ENCODE data around the gene ARL8A. TPM values are rescaled to one million over a fixed set of nuclear protein-coding genes. Genes with fewer than 3 reads are reported as not detected.

Gene ARL8A
- total RNA-seq: 100 to 1,000 TPM in 1 of 2 donors, 10 to 100 TPM in 1; 91.2 to 112 TPM
- polyA plus RNA-seq (ENCODE audit: insufficient read length in 6 of 6): 10 to 100 TPM; 34.3 to 44.1 (median 42.8) TPM
- long read RNA-seq, donor 1, transcript ARL8A-201 (7 exons, 1,793 nt): major isoform, 28 of 29 reads
- long read RNA-seq, donor 1, partial matches to known transcripts: 0 of 29 reads
- long read RNA-seq, donor 1, other reads (novel, unspliced or antisense): 0 of 29 reads
- long read RNA-seq, donor 2, transcript ARL8A-201 (7 exons, 1,793 nt): major isoform, 16 of 18 reads
- long read RNA-seq, donor 2, partial matches to known transcripts: 0 of 18 reads
- long read RNA-seq, donor 2, other reads (novel, unspliced or antisense): 0 of 18 reads
- long read RNA-seq, donor 3, transcript ARL8A-201 (7 exons, 1,793 nt): major isoform, 19 of 19 reads
- long read RNA-seq, donor 3, partial matches to known transcripts: 0 of 19 reads
- long read RNA-seq, donor 3, other reads (novel, unspliced or antisense): 0 of 19 reads
- long read RNA-seq, donor 4, partial matches to known transcripts: 0 of 2 reads
- long read RNA-seq, donor 4, other reads (novel, unspliced or antisense): 2 of 2 reads
- long read RNA-seq, donor 5, transcript ARL8A-201 (7 exons, 1,793 nt): major isoform, 19 of 19 reads
- long read RNA-seq, donor 5, partial matches to known transcripts: 0 of 19 reads
- long read RNA-seq, donor 5, other reads (novel, unspliced or antisense): 0 of 19 reads
- long read RNA-seq, donor 6, transcript ARL8A-201 (7 exons, 1,793 nt): major isoform, 23 of 23 reads
- long read RNA-seq, donor 6, partial matches to known transcripts: 0 of 23 reads
- long read RNA-seq, donor 6, other reads (novel, unspliced or antisense): 0 of 23 reads
- long read RNA-seq, donor 7, transcript ARL8A-201 (7 exons, 1,793 nt): major isoform, 19 of 19 reads
- long read RNA-seq, donor 7, partial matches to known transcripts: 0 of 19 reads
- long read RNA-seq, donor 7, other reads (novel, unspliced or antisense): 0 of 19 reads
- long read RNA-seq, donor 8, transcript ARL8A-201 (7 exons, 1,793 nt): major isoform, 19 of 20 reads
- long read RNA-seq, donor 8, partial matches to known transcripts: 0 of 20 reads
- long read RNA-seq, donor 8, other reads (novel, unspliced or antisense): 0 of 20 reads
- long read RNA-seq, donor 9: 0 reads
- long read RNA-seq, donor 10: 0 reads
- long read RNA-seq, donor 11, transcript ARL8A-201 (7 exons, 1,793 nt): major isoform, 111 of 126 reads
- long read RNA-seq, donor 11, partial matches to known transcripts: 6 of 126 reads
- long read RNA-seq, donor 11, other reads (novel, unspliced or antisense): 5 of 126 reads
- long read RNA-seq, donor 12, transcript ARL8A-201 (7 exons, 1,793 nt): major isoform, 16 of 17 reads
- long read RNA-seq, donor 12, partial matches to known transcripts: 0 of 17 reads
- long read RNA-seq, donor 12, other reads (novel, unspliced or antisense): 0 of 17 reads

DNA sequence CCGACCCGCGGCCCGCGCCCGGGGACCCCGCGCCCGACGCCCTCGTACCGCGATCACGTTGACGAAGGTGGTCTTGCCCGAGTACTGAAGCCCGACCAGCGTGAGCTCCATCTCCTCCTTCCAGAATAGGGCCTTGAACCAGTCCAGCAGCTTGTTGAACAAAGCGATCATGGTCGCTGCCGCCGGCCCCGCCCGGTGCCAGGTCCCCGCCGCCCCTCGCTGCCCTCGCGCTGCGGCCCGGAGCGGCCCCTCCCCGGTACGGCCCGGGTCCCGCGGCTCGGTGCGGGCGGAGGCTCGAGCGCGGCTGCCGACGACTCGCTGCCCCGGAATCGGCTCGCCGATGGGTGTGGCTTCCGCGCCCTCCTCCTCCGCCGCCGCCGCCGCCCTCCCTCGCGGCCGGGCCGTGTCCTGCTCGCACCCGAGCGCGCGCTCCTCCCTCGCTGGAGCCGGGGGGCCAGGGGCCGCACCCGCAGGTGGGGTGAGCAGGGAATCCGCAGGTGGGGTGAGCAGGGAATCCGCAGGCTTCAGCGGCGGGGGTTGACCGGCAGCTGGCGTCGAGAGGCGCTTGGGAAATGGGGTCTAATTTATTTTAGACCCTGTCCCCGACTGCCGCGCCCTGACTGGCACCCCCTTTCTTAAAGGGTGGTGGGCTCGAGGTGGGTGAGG is at the start of gene ARL8A:
TSS of gene ARL8A (minus strand) at position 336 of the 666 bp plus-strand sequence. CDS start at position 171, 165 bp downstream.
- DNase-seq: peak in 3 of 4 donors; percentile 69 to 97 (median 81)
- H3K4me1 ChIP-seq: peaks cover 13 to 40% of the 10 kb centered on the region in 2 donors
- intact Hi-C loops (cut with DNase I): no loop called here
- no peaks in the 10 kb centered on the region for H3K27me3 ChIP-seq
- H3K9me3 ChIP-seq: no peaks in the 10 kb centered on the region
- TF ChIP-seq, protein P1, sequence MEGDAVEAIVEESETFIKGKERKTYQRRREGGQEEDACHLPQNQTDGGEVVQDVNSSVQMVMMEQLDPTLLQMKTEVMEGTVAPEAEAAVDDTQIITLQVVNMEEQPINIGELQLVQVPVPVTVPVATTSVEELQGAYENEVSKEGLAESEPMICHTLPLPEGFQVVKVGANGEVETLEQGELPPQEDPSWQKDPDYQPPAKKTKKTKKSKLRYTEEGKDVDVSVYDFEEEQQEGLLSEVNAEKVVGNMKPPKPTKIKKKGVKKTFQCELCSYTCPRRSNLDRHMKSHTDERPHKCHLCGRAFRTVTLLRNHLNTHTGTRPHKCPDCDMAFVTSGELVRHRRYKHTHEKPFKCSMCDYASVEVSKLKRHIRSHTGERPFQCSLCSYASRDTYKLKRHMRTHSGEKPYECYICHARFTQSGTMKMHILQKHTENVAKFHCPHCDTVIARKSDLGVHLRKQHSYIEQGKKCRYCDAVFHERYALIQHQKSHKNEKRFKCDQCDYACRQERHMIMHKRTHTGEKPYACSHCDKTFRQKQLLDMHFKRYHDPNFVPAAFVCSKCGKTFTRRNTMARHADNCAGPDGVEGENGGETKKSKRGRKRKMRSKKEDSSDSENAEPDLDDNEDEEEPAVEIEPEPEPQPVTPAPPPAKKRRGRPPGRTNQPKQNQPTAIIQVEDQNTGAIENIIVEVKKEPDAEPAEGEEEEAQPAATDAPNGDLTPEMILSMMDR (IDR thresholded peaks at IDR 0.05): no peak
- H3K27ac ChIP-seq: peak within 1 kb of the TSS; percentile 89 to 98
- peaks cover 0 to 26% of the 10 kb centered on the region in 2 donors for H3K36me3 ChIP-seq
- H3K4me3 ChIP-seq: peak within 1 kb of the TSS; percentile 92 to 96
- ATAC-seq: peak; percentile 81

DNA sequence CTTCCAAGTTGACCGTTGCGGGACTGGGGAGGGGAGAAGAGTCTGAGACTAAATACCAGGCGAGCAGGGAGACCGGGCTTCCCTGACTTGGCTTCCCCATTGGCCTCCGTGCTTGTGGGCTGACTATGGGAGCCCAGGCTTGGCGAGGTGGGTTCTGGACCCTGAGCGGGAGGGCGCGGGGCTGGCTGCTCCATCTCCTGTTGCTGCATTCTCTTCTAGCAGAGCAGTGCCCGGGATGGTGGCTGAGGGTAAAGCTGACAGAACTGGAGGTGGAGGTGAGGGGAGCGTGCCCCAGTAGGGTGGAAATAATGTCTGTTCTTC is 49.8 kb upstream of the ARL8A start:
- Histone ChIP-seq H3K4me3 (no peak overlapping the region), H3K36me3 (no peaks in the 10 kb centered on the region), H3K4me1 (peaks cover 0 to 14% of the 10 kb centered on the region in 2 donors), H3K27ac (no peak overlapping the region), H3K9me3 (no peaks in the 10 kb centered on the region), H3K27me3 (peaks cover 19 to 50% of the 10 kb centered on the region in 2 donors)
- intact Hi-C loops (cut with DNase I): no loop called here
- TF ChIP-seq, protein P1 (IDR thresholded peaks at IDR 0.05): no peak
- no peak for ATAC-seq
- no peak for DNase-seq

DNA sequence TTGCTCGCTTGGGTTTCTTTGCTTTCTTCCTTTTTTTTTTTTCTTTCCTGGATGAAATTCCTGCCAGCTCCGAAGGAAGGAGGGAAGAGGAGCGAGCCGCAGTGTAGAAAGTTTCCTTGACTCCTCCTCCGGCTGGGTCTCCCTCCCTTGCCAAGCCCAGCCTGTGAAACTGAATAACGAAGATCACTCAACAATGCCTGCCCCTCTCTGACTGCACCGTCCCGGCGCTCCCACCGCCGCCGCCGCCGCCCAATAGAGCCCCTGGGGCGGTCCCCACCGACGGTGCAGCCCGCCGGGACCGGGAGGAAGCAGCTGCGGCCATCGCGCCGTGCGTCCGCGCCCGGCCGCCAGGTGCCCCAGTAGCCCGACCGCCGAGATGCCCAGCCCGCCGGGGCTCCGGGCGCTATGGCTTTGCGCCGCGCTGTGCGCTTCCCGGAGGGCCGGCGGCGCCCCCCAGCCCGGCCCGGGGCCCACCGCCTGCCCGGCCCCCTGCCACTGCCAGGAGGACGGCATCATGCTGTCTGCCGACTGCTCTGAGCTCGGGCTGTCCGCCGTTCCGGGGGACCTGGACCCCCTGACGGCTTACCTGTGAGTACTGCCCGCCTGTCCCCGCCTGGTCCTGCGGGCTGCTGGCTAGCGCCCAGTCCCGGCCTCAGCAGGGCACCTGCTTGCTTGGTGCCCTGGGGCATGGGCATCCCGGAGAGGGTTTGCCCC is 49.2 kb upstream of the ARL8A start, which contains the start of gene LGR6:
TSS of gene LGR6 (plus strand) at position 186 of the 714 bp plus-strand sequence. CDS start at position 377, 191 bp downstream.
- H3K27me3 ChIP-seq: peaks cover 19 to 48% of the 10 kb centered on the region in 2 donors
- H3K9me3 ChIP-seq: no peaks in the 10 kb centered on the region
- H3K36me3 ChIP-seq: no peaks in the 10 kb centered on the region
- no peak within 1 kb of the TSS for H3K4me3 ChIP-seq
- peak; percentile 22 for ATAC-seq
- TF ChIP-seq, protein P1 (IDR thresholded peaks at IDR 0.05): no peak
- H3K27ac ChIP-seq: no peak within 1 kb of the TSS
- no peak for DNase-seq
- H3K4me1 ChIP-seq: peaks cover 0 to 13% of the 10 kb centered on the region in 2 donors
- intact Hi-C loops (cut with DNase I): no loop called here

All from left lung (tissue), 14 donors.